WTC11 (cell line): Measurements from ENCODE around the gene PMEPA1. TPM values are rescaled to one million over a fixed set of nuclear protein-coding genes. Genes with fewer than 3 reads are reported as not detected.

Experiments
- ATAC-seq: fragments of 200-7000 bp; cut with Tn5 transposase; 2 replicates; pipeline ENCODE4 v1.10.0; 2021; ENCODE audit warnings: mild to moderate bottlenecking, moderate library complexity
- CTCF ChIA-PET: fragments of 300-600 bp; sonication (Branson Sonifier 250); formaldehyde crosslinking; loops from one replicate; lab custom pipeline; 2021; ENCODE audit warnings: antibody characterized with exemption; lab: Charles Lee
- POLR2A ChIA-PET: fragments of 350-600 bp; sonication (Branson Sonifier 250); formaldehyde crosslinking; loops from one replicate; lab custom pipeline; 2021; ENCODE audit warnings: antibody characterized with exemption; lab: Charles Lee
- DNase-seq: peaks from one replicate; pipeline ENCODE4 v3.0.0; 2021; ENCODE audit warnings: low spot score
- H3K27ac Mint-ChIP-seq: 2 replicates; pipeline ENCODE4 v1.8.0; 2021; ENCODE audit warnings: mixed read lengths
- H3K27me3 Mint-ChIP-seq: 2 replicates; pipeline ENCODE4 v1.8.0; 2021; ENCODE audit warnings: low read depth, mild to moderate bottlenecking, moderate library complexity, mixed read lengths
- H3K36me3 Mint-ChIP-seq: 2 replicates; pipeline ENCODE4 v1.8.0; 2021; ENCODE audit warnings: mixed read lengths
- H3K4me1 Mint-ChIP-seq: 2 replicates; pipeline ENCODE4 v1.8.0; 2022; ENCODE audit warnings: mixed read lengths
- H3K4me3 Mint-ChIP-seq: 2 replicates; pipeline ENCODE4 v1.8.0; 2021; ENCODE audit warnings: mild to moderate bottlenecking, moderate library complexity, mixed read lengths
- H3K9me3 Mint-ChIP-seq: 2 replicates; pipeline ENCODE4 v1.8.0; 2021; ENCODE audit warnings: mixed read lengths
- ATF2 ChIP-seq: sonication (generic); formaldehyde crosslinking; IDR thresholded peaks from 2 replicates; pipeline ENCODE4 v1.8.1; 2022; ENCODE audit warnings: low read depth, missing genetic modification reagents, borderline replicate concordance
- EMX1 ChIP-seq: fragments of 250-450 bp; sonication (Bioruptor Pico); IDR thresholded peaks from 2 replicates; pipeline ENCODE4 v1.8.0; 2021; ENCODE audit warnings: mild to moderate bottlenecking
- ERG ChIP-seq: fragments of 250-450 bp; sonication (Bioruptor Pico); IDR thresholded peaks from 2 replicates; pipeline ENCODE4 v1.8.0; 2021; ENCODE audit warnings: mild to moderate bottlenecking
- FOXK1 ChIP-seq: sonication (generic); formaldehyde crosslinking; IDR thresholded peaks from 2 replicates; pipeline ENCODE4 v1.8.0; 2022; ENCODE audit warnings: mild to moderate bottlenecking, moderate library complexity, missing genetic modification reagents
- GRHL2 ChIP-seq: fragments of 250-450 bp; sonication (Bioruptor Pico); IDR thresholded peaks from 2 replicates; pipeline ENCODE4 v1.8.0; 2022; ENCODE audit warnings: mild to moderate bottlenecking, moderate library complexity; ENCODE audit not compliant: insufficient replicate concordance, severe bottlenecking
- HMGA2 ChIP-seq: fragments of 250-450 bp; sonication (Bioruptor Pico); IDR thresholded peaks from 2 replicates; pipeline ENCODE4 v1.4.0; 2021; ENCODE audit warnings: mild to moderate bottlenecking, moderate library complexity
- HMGXB4 ChIP-seq: sonication (generic); formaldehyde crosslinking; IDR thresholded peaks from 2 replicates; pipeline ENCODE4 v1.8.1; 2023; ENCODE audit warnings: mild to moderate bottlenecking, moderate library complexity, missing genetic modification reagents
- JUN ChIP-seq: sonication (generic); formaldehyde crosslinking; IDR thresholded peaks from 2 replicates; pipeline ENCODE4 v1.8.0; 2023; ENCODE audit warnings: mild to moderate bottlenecking, missing genetic modification reagents
- KAT7 ChIP-seq: sonication (generic); formaldehyde crosslinking; IDR thresholded peaks from 2 replicates; pipeline ENCODE4 v1.8.1; 2023; ENCODE audit warnings: missing genetic modification reagents, mild to moderate bottlenecking, borderline replicate concordance
- MLX ChIP-seq: sonication (generic); formaldehyde crosslinking; IDR thresholded peaks from 2 replicates; pipeline ENCODE4 v1.8.1; 2023; ENCODE audit warnings: mild to moderate bottlenecking, missing genetic modification reagents, moderate library complexity
- MXD4 ChIP-seq: fragments of 250-450 bp; sonication (Bioruptor Pico); IDR thresholded peaks from 2 replicates; pipeline ENCODE4 v1.8.0; 2021; ENCODE audit warnings: mild to moderate bottlenecking, moderate library complexity, borderline replicate concordance
- MYBL2 ChIP-seq: sonication (generic); formaldehyde crosslinking; IDR thresholded peaks from 2 replicates; pipeline ENCODE4 v1.8.1; 2023; ENCODE audit warnings: mild to moderate bottlenecking, moderate library complexity, missing genetic modification reagents
- NFE2L1 ChIP-seq: sonication (generic); formaldehyde crosslinking; IDR thresholded peaks from 2 replicates; pipeline ENCODE4 v1.8.1; 2023; ENCODE audit warnings: missing genetic modification reagents
- RELA ChIP-seq: sonication (generic); formaldehyde crosslinking; IDR thresholded peaks from 2 replicates; pipeline ENCODE4 v1.8.1; 2022; ENCODE audit warnings: missing genetic modification reagents, mild to moderate bottlenecking, borderline replicate concordance
- SMAD4 ChIP-seq: sonication (generic); formaldehyde crosslinking; IDR thresholded peaks from 2 replicates; pipeline ENCODE4 v1.8.0; 2022; ENCODE audit warnings: mild to moderate bottlenecking, missing genetic modification reagents
- TEAD4 ChIP-seq: sonication (generic); formaldehyde crosslinking; IDR thresholded peaks from 2 replicates; pipeline ENCODE4 v1.8.0; 2022; ENCODE audit warnings: mild to moderate bottlenecking, missing genetic modification reagents
- USF1 ChIP-seq: sonication (generic); formaldehyde crosslinking; IDR thresholded peaks from 2 replicates; pipeline ENCODE4 v1.8.0; 2022; ENCODE audit warnings: mild to moderate bottlenecking, missing genetic modification reagents
- ZMAT4 ChIP-seq: fragments of 250-450 bp; sonication (Bioruptor Pico); IDR thresholded peaks from 2 replicates; pipeline ENCODE4 v1.9.0; 2021; ENCODE audit warnings: mild to moderate bottlenecking
- ZNF416 ChIP-seq: fragments of 250-450 bp; sonication (Bioruptor Pico); IDR thresholded peaks from 2 replicates; pipeline ENCODE4 v1.9.0; 2021; ENCODE audit warnings: mild to moderate bottlenecking, inconsistent platforms
- ZNF512 ChIP-seq: sonication (generic); formaldehyde crosslinking; IDR thresholded peaks from 2 replicates; pipeline ENCODE4 v1.8.1; 2022; ENCODE audit warnings: missing genetic modification reagents, borderline replicate concordance
- total RNA-seq: library from RNA; stranded (reverse); gene quantifications from 3 replicates; pipeline ENCODE4 v1.2.3, GENCODE V29; 2021

Gene PMEPA1
- total RNA-seq, 1 experiment from 2014 or later, result 40.6 TPM

- no peak overlapping the region for H3K4me3 Mint-ChIP-seq
- POLR2A ChIA-PET, result no interaction called here
- no peak for DNase-seq
- TF ChIP-seq ZMAT4 (no peak), RELA (CRISPR knock-in tag) (no peak)
- TF ChIP-seq, all 79 proteins: peak for 0
- peaks cover 24% of the 10 kb centered on the region for H3K4me1 Mint-ChIP-seq
- H3K36me3 Mint-ChIP-seq, result peaks cover 29% of the 10 kb centered on the region
- H3K9me3 Mint-ChIP-seq, result no peaks in the 10 kb centered on the region
- H3K27ac Mint-ChIP-seq, result no peak overlapping the region
- CTCF ChIA-PET, result interaction anchor here (0.6 to 2.4 kb wide), 6 partner anchors 31 to 434 kb away, joined by 3 to 11 read pairs (median 3); no protein-coding TSS in a partner anchor
- no peaks in the 10 kb centered on the region for H3K27me3 Mint-ChIP-seq
- ATAC-seq, result no peak
These were observed 55.9 kb downstream of the PMEPA1 start for GRCh38 chr20:57653910-57654309.

- Mint-ChIP-seq H3K4me1 (peaks cover 24% of the 10 kb centered on the region), H3K36me3 (peaks cover 26% of the 10 kb centered on the region), H3K9me3 (no peaks in the 10 kb centered on the region), H3K4me3 (no peak overlapping the region), H3K27me3 (no peaks in the 10 kb centered on the region), H3K27ac (no peak overlapping the region)
- no peak for ATAC-seq
- CTCF ChIA-PET, result interaction anchor here (0.6 to 2.4 kb wide), 5 partner anchors 31 to 434 kb away, joined by 3 to 11 read pairs (median 3); no protein-coding TSS in a partner anchor
- TF ChIP-seq EMX1 (CRISPR knock-in tag) (no peak), ZNF416 (CRISPR knock-in tag) (no peak), HMGA2 (no peak), USF1 (CRISPR knock-in tag) (no peak), KAT7 (CRISPR knock-in tag) (no peak), ERG (CRISPR knock-in tag) (no peak), MXD4 (CRISPR knock-in tag) (no peak), SMAD4 (CRISPR knock-in tag) (no peak), JUN (no peak), TEAD4 (CRISPR knock-in tag) (no peak)
- DNase-seq, result no peak
- POLR2A ChIA-PET, result no interaction called here
These were observed 56.3 kb downstream of the PMEPA1 start for GRCh38 chr20:57653546-57653900.

GRCh38 chr20:57652606-57653545 is 56.9 kb downstream of the PMEPA1 start:
- Mint-ChIP-seq H3K27ac (no peak overlapping the region), H3K9me3 (no peaks in the 10 kb centered on the region), H3K36me3 (peaks cover 20% of the 10 kb centered on the region), H3K27me3 (no peaks in the 10 kb centered on the region), H3K4me1 (peaks cover 24% of the 10 kb centered on the region), H3K4me3 (no peak overlapping the region)
- ATAC-seq (no peak), DNase-seq (no peak)
- CTCF ChIA-PET, result interaction anchor here (2.0 kb wide), 1 partner anchor 30 kb away, joined by 11 read pairs; no protein-coding TSS in a partner anchor
- POLR2A ChIA-PET, result no interaction called here
- no peak for TF ChIP-seq GRHL2 (CRISPR knock-in tag)
- no peak for TF ChIP-seq MYBL2 (CRISPR knock-in tag)
- no peak for TF ChIP-seq TEAD4 (CRISPR knock-in tag)
- TF ChIP-seq NFE2L1 (CRISPR knock-in tag), result no peak
- TF ChIP-seq HMGXB4, result no peak
- no peak for TF ChIP-seq USF1 (CRISPR knock-in tag)
- no peak for TF ChIP-seq FOXK1 (CRISPR knock-in tag)
- TF ChIP-seq ZNF512 (CRISPR knock-in tag), result no peak
- no peak for TF ChIP-seq ATF2 (CRISPR knock-in tag)
- TF ChIP-seq MLX (CRISPR knock-in tag), result no peak
